ENCODE measurements around the gene KNDC1.

KNDC1 gene

GRCh38 chr10:133248334-133248715 lies 88.3 kb downstream of the KNDC1 start:
- DNase-seq: peak; percentile 4
- Histone ChIP-seq H3K9me3 (no peaks in the 10 kb centered on the region), H3K36me3 (no peaks in the 10 kb centered on the region), H3K27me3 (no peaks in the 10 kb centered on the region), H3K4me3 (ENCODE audit: low read depth, low read length) (no peak overlapping the region), H3K4me1 (no peaks in the 10 kb centered on the region)
- TF ChIP-seq, protein P1, sequence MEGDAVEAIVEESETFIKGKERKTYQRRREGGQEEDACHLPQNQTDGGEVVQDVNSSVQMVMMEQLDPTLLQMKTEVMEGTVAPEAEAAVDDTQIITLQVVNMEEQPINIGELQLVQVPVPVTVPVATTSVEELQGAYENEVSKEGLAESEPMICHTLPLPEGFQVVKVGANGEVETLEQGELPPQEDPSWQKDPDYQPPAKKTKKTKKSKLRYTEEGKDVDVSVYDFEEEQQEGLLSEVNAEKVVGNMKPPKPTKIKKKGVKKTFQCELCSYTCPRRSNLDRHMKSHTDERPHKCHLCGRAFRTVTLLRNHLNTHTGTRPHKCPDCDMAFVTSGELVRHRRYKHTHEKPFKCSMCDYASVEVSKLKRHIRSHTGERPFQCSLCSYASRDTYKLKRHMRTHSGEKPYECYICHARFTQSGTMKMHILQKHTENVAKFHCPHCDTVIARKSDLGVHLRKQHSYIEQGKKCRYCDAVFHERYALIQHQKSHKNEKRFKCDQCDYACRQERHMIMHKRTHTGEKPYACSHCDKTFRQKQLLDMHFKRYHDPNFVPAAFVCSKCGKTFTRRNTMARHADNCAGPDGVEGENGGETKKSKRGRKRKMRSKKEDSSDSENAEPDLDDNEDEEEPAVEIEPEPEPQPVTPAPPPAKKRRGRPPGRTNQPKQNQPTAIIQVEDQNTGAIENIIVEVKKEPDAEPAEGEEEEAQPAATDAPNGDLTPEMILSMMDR (IDR thresholded peaks at IDR 0.05; ENCODE audit: low read depth, low read length): no peak

DNA sequence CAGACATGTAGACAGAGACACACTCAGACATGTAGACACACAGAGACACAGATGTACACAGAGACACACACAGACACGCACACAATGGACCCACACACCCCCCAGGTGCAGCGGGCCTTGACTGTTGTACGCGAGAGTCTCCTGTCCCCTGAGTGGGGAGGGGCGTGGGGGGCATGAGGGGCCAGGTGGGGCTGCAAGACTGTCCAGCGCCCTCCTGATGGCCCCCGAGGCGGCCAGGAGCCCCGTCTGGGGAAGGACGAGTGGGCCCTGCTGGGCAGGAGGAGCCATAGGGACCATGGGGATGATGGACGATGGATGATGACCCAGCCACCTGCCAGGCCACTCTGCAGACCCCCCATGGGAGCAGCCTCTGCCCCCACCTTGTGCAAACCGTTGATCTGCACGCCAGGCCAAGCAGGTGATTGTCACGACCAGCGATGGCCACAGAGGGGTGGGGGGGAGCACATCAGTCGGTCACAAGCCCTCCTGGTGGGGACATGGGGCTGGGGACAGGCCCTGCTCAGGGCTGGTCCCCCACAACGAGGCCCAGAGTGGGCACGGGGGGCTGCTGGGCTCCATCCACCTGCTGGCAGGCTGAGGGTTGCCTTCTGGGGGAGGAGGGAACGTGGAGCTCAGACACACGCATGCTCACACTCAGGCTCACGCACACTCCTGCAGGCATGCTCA lies 89.2 kb downstream of the KNDC1 start:
- H3K4me1 ChIP-seq: no peaks in the 10 kb centered on the region
- H3K9me3 ChIP-seq: no peaks in the 10 kb centered on the region
- DNase-seq: peak; percentile 6
- H3K4me3 ChIP-seq (ENCODE audit: low read depth, low read length): no peak overlapping the region
- H3K36me3 ChIP-seq: no peaks in the 10 kb centered on the region
- no peaks in the 10 kb centered on the region for H3K27me3 ChIP-seq
- TF ChIP-seq, protein P1 (IDR thresholded peaks at IDR 0.05; ENCODE audit: low read depth, low read length): no peak

DNA sequence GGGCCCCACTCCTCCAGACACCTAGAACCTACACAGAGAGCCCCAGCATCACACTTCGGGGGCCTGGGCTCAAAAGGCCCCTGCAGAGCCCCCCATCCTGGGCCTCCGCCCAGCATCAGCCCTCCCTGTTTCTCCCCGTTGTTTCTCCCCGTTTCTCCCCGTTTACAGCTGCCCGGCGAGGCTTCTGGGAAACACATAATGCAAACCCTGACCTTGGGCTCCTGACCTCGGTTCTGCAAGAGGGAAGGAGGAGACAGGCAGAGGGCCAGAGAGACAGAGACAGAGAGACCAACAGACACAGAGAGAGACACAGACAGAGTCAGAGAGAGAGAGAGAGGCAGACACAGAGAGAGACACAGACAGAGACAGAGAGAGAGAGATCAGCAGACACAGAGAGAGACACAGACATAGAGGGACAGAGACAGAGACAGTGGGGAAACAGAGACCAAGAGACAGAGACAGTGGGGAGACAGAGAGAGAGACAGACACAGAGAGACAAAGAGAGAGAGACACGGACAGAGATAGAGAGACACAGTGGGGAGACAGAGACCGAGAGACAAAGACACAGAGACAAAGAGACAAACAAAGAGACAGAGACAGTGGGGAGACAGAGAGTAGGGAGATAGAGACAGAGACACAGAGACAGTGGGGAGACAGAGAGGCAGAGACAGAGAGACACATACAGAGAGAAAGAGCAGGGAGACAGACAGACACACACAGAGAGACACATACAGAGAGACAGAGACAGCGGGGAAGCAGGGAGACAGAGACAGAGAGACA lies 90.1 kb downstream of the KNDC1 start:
- TF ChIP-seq, protein P1 (IDR thresholded peaks at IDR 0.05; ENCODE audit: low read depth, low read length): no peak

GRCh38 chr10:133251388-133252222 lies 91.6 kb downstream of the KNDC1 start:
- no peak for DNase-seq
- TF ChIP-seq, protein P1 (IDR thresholded peaks at IDR 0.05; ENCODE audit: low read depth, low read length): no peak
- Histone ChIP-seq H3K4me3 (ENCODE audit: low read depth, low read length) (no peak overlapping the region), H3K27me3 (no peaks in the 10 kb centered on the region), H3K4me1 (no peaks in the 10 kb centered on the region), H3K36me3 (no peaks in the 10 kb centered on the region), H3K9me3 (no peaks in the 10 kb centered on the region)

More for the DNA sequence above, 90.1 kb downstream of the KNDC1 start:
- H3K36me3 ChIP-seq: no peaks in the 10 kb centered on the region
- H3K27me3 ChIP-seq: no peaks in the 10 kb centered on the region
- no peak overlapping the region for H3K4me3 ChIP-seq (ENCODE audit: low read depth, low read length)
- DNase-seq: no peak
- H3K9me3 ChIP-seq: no peaks in the 10 kb centered on the region
- no peaks in the 10 kb centered on the region for H3K4me1 ChIP-seq

DNA sequence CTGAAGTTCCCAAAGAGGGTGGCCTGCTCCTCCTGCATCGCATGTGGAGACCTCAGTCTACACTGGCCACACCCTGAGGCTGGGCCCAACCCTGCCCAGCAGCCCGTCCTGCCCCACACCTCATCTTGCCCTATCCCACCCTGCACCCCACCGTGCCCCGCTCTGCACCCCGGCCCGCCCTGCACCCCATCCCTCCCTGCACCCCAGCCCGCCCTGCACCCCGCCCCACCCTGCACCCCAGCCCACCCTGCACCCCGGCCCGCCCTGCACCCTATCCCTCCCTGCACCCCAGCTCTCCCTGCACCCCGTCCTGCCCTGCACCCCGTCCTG lies 92.2 kb downstream of the KNDC1 start:
- TF ChIP-seq, protein P1 (IDR thresholded peaks at IDR 0.05; ENCODE audit: low read depth, low read length): no peak
- Histone ChIP-seq H3K36me3 (no peaks in the 10 kb centered on the region), H3K9me3 (no peaks in the 10 kb centered on the region), H3K4me3 (ENCODE audit: low read depth, low read length) (no peak overlapping the region), H3K4me1 (no peaks in the 10 kb centered on the region), H3K27me3 (no peaks in the 10 kb centered on the region)
- DNase-seq: no peak

Data from BE2C (cell line).